Dermis blood vessel endothelial cell (primary cell): ENCODE measurements around the gene NEAT1. TPM values are rescaled to one million over a fixed set of nuclear protein-coding genes. Genes with fewer than 3 reads are reported as not detected.

Experiments used
- DNase-seq: peaks from one replicate; pipeline ENCODE4 v3.0.0; 2010
- total RNA-seq: library from RNA; depleted of rRNA; stranded (reverse); fragments of >200 nt; gene quantifications from 2 replicates; pipeline ENCODE4 v1.2.3, GENCODE V29; 2014

NEAT1 gene
- total RNA-seq, 1 donor from 2014 or later, result 189 TPM

DNA sequence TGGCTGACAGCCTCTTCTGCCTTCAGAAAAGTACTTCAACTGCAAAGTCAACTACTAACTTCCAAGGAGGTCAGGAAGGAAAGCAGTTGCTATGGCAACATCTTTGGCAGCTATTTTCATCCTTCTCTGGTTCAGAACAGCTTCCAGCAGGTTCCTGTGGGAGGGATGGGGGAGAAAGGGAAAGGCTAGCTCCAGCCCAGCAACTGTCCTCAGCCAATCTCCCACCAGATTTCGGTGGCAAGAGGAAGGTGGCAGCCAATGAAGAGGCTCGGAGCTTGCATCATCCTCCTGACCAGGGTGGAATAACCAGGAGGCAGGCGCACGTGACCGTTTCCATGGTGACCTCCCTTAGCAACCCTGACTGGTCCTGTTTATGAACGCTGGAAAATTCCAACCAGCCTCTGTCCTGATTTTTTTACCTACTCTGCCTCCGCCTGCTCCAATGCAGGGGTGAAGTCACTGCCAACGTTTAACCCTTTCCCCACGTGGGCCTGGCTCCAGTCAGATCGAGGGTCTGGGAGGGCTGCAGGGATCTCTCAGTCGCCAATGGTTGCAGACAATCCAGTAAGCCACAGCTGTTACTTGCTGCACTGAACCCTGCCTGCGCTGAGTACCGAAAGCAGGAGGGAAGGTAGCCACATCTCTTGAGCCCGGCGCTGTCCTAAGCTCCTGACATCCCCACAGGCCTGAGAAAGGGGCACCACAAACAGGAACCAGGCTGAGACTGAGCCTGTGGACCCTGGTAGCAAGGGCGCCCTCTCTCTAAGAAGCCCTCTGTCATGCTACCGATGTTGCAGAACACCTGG is 65.1 kb downstream of the NEAT1 start:
- DNase-seq, result peak; percentile 100

DNA sequence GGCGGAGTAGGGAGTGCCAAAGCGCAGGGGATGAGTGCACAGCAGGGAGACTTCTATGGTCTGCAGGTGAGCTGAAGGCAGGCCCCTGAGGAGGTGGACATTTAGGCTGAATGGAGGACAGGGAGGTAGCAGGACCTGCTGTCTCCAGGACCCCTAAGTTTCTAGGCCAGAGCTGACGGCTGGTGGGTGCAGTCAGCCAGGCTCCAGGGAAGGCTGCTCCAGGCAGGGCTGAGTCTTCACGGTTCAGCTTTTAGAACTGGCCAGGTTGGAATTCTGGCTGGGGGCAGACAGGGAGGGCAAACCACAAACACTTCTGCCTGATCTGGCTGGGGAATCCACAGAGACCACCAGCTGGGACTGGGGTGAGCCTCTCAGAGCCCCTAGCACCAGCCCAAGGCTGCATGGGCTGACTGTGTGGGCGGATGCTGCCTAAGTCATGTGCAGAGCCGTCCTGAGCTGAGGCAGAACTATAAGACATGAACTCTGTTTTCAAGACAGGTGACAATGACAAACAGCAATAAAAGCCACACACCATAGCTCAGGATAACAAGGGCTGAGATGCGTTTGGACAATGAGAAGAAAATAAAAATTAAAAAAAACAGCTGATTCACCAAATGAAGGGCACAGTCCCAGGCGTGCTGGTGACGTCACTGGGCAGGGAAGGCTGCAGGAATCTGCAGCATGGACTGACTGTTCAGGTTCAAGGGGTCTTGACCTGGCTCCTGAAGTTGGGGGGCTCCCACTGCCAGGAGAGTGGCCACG is 65.9 kb downstream of the NEAT1 start:
- DNase-seq, result peak; percentile 56

DNA sequence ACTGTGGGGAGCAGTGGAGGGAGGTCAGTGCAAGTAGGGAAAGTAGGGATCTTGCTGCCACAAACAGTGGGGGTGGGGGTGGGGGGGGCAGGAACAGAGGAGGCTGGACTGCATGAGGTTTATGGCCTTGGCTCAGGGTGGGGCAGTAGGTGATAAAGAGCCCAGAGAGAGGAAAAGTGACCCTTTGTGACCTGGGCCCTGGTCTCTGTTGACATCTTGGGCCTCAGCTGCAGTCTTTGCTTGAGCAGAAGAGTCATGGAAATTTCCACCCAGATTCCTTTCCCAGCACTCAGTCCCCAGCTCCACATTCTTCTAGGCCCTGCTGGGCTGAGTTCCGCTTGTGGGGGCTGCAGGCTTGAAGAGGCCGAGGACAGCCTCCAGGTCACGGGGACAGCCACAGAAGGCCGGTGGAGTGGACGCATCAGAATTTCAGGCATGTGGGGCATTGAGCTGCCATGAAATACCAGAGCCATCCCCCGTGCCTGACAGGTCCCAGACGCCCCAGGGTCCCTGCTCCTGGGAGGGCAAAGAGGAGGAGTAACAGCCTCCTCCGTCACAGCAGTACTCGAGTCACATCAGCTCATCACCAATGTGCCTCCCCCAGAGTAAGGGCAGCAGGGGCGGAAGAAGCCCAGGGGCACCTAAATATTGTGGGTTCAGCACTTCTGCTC is 66.6 kb downstream of the NEAT1 start:
- DNase-seq, result peak; percentile 52

DNA sequence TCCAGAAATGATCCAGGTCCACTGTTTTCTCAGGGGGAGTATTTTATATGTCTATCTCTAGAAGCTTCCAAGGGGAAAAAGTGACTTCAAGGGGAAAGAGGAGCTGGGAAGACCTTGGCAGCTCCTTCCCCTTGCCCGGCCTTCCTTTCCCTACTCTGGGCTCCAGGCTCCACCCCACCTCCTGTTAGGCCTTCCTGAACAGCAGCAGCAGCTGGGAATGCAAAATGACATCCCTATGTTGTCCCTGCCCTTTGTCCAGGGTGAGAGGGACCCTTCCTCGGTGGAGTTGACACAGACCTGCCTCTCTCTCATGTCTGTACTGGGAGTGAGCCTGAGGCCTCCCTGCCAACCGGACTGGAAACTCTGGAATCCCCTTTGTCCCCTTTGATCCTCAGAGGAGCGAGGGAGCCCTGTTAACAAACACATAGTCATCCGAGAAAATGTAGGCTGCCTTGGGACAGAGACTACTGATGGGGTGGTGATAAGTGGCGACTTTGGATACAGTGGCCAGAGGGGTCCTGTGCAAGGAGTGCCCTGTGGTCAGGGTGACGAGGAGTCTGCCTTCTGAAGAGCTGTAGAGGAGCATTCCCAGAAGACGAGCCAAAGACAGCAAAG is 67.2 kb downstream of the NEAT1 start:
- DNase-seq, result peak; percentile 62

DNA sequence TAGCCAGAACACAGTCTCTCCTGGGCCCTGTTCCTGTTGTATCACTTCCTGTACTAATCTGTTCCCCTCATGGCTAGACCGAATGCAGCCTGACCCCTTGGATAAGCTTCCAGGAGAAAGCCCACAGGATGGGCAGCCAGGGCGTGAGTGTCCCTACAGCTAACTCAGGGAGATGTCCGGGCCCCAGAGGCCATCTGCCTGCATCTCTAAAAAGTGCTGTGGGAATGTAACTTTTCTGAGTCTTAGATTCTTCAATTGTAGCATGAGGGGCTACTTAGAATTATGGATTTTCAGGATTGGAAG is 68.5 kb downstream of the NEAT1 start:
- DNase-seq, result peak; percentile 53

DNA sequence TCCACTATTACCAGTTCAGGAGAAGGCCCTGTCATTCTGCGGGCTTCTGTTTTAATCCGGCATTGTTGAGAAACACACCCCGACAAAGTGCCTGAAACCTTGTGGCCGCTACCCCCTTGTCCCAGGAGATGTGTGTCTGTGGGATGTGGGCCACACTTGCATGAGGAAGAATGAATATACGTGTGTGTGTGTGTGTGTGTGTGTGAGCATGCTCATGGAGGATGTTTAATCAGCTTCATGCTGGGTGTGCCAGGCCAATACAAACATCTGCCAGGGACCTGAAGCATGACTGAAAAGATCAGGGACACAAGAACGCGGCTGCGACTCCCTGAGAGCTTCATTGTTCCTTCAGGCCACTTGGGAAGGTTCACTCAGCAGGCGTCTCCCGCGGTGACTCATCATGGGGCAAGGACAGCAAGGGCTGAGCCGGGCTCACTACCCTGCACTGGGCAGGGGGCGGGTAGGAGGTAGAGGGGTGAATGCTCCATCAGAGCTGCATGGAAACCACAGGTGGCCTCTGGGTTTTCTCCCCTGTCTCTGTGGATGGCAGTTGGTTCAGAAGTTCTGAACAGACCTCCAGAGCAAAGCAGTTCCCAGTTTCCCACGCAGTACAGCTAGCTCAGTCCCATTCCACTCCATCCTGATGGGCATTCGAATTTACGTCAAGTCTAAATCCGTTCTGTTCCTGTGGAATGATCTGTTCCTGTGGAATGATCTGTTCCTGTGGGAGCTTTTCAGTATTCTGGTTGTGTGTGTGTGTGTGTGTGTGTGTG is 69.2 kb downstream of the NEAT1 start:
- DNase-seq, result peak; percentile 89

DNA sequence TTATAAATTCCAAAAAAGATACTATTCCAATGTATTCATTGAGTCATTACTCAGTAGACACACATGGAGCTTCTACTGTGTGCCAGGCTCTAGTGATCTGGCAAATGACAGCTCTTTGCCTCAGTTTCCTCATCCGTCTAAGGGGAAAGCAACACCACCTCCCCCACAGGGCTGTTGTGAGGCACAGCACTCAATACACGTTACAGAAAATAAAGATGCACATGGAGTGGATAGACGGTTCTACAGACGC is 69.7 kb downstream of the NEAT1 start:
- no peak for DNase-seq

DNA sequence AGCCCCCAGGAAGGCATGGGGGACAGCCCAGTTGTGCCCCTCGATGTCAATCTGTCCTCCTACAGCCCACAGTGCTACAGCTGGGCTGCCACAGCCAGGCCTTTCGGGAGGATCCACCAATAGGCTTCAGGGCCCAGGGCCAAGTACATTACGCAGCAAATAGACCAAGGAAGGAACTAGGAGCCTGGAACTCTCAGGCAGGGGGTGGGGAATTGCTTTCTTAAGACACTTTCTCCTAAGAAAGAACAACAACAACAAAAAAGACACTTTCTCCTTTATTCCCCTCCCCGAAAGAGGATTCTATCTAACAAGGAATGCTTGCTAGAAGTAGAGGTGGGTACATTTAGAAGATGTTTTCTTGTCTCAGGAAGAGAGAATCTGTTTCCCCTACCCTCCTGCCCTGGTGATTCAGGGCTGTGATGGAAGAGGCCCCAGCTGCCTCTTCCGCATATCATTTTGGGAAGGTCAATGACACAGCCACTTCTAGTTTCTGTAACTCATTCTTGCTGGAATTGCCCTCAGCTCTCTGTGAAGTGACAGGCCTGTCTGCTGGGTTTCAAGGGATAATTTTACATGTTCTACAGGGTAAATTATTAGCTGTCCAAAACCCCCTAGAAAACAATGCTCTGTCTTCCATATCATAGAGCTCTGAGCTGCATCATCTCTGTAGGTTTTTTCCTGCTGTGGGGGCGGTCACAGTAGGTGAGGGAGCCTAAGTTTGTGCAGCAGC is 70.2 kb downstream of the NEAT1 start:
- DNase-seq, result peak; percentile 84

DNA sequence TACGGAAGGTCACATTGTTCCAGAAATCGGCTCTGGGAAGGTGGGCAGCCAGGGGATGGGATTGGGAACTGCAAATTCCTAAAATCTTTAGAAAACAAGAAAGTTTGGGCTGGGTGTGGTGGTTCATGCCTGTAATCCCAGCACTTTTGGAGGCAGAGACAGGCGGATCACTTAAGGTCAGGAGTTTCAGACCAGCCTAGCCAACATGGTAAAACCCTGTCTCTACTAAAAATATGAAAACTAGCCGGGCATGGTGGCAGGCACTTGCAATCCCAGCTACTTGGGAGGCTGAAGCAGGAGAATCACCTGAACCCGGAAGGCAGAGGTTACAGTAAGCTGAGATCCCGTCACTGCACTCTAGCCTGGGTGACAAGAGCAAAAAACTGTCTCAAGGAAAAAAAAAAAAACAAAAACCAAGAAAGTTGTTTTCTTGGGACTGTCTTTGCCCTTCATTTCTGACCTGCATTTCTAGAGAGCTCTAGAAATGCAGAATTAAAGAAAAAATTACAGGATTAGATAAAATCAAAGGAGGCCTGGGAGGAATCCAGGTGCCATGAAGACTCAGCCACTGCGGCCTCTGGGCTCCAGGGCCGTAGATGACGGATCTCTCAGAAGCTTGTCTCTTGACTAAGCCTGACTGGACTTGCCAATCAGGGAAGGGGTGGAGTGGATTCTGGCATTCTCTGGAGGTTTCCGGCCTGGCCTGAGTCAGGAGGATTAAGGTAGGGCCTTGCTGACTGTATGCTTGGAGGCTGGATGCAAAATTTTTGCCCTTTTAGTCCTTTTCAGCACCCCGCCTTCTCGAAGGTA is 71.0 kb downstream of the NEAT1 start:
- DNase-seq, result peak; percentile 95

Other genes starting within 250 kb of the NEAT1 start
- 97.2 and 207 TPM in 2 replicates for gene CAPN1, start 240.9 kb upstream of the NEAT1 start, total RNA-seq
- gene POLA2, start 160.8 kb upstream of the NEAT1 start, total RNA-seq, result 8.2 and 12.1 TPM in 2 replicates
- 11.4 and 12.3 TPM in 2 replicates for gene CDC42EP2, start 107.9 kb upstream of the NEAT1 start, total RNA-seq
- gene DPF2, start 88.9 kb upstream of the NEAT1 start, total RNA-seq, result 32.7 and 60.4 TPM in 2 replicates
- 0.17 and 0.23 TPM in 2 replicates for gene TIGD3, start 68.0 kb upstream of the NEAT1 start, total RNA-seq
- 1.0 and 3.3 TPM in 2 replicates for gene SLC25A45, start 40.2 kb upstream of the NEAT1 start, total RNA-seq
- gene FRMD8, start 36.2 kb upstream of the NEAT1 start, total RNA-seq, result 152 and 238 TPM in 2 replicates
- 2,930 and 8,332 TPM in 2 replicates for gene MALAT1, start 76.2 kb downstream of the NEAT1 start, total RNA-seq
- gene SCYL1, start 102.3 kb downstream of the NEAT1 start, total RNA-seq, result 67.4 and 71.3 TPM in 2 replicates
- 31.1 and 48.2 TPM in 2 replicates for gene LTBP3, start 135.6 kb downstream of the NEAT1 start, total RNA-seq
- gene ZNRD2, start 147.7 kb downstream of the NEAT1 start, total RNA-seq, result 38.7 and 47.5 TPM in 2 replicates
- gene FAM89B, start 149.7 kb downstream of the NEAT1 start, total RNA-seq, result 23.3 and 24.8 TPM in 2 replicates
- gene EHBP1L1, start 153.3 kb downstream of the NEAT1 start, total RNA-seq, result 15.7 and 15.9 TPM in 2 replicates
- 0.14 and 0.17 TPM in 2 replicates for gene KCNK7, start 173.0 kb downstream of the NEAT1 start, total RNA-seq
- 118 and 171 TPM in 2 replicates for gene MAP3K11, start 191.4 kb downstream of the NEAT1 start, total RNA-seq
- 18.0 and 34.8 TPM in 2 replicates for gene PCNX3, start 193.0 kb downstream of the NEAT1 start, total RNA-seq
- 72.2 and 102 TPM in 2 replicates for gene SIPA1, start 215.3 kb downstream of the NEAT1 start, total RNA-seq
- 17.3 and 17.7 TPM in 2 replicates for gene RELA, start 240.1 kb downstream of the NEAT1 start, total RNA-seq